ENCODE results near the gene GAPDH. TPM values are rescaled to one million over a fixed set of nuclear protein-coding genes. Genes with fewer than 3 reads are reported as not detected.

GAPDH gene
- total and polyA plus RNA-seq, 2 donors (not counting 1 experiment from before 2014, with no cell fraction given), result 499 to 951 TPM

DNA sequence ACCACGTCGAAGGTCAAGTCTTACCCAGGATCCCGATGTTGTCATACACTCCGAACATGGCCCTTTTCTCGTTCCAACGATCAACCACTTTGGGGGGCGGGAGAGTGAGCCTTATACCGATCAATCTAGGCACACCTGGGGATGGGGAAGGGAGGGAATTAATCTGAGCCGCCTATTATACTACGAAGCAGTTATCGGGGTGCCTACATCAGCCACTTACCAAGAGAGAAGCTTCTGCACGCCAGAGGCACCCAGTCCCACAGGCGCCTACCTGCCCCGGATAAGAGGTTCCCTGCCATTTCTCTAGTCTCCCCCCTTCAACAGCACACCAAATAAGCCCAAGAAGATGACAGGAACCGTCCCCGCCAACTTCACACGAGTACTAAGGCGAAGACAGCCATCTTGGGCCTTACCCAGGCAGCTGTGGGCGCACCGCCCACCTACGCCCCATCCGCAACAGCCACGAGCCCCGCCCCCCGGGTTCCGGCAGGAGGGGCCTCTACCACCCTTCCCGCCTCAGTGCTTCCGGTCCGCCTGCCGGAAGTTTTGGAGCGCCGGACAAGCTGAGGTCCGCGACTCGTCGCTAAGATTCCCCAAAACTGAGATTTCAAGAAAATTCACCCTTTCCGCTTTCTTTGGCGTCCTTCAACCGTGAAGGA lies 41.4 kb upstream of the GAPDH start, which contains the start of gene MRPL51:
Gene MRPL51 (minus strand): TSS at position 425 of the 659 bp plus-strand sequence. CDS start 126 bp downstream, at position 299.
- Histone ChIP-seq H3K27me3 (replicated peaks in 1 of 4; ENCODE audit: control extremely low read depth in 1 of 4, control insufficient read depth in 3 of 4, insufficient read depth in 4 of 4, low read length in 3 of 4) (no peaks in the 10 kb centered on the region), H2AFZ (ENCODE audit: insufficient read depth, low read depth, low read length, poor library complexity, severe bottlenecking) (peak within 1 kb of the TSS; percentile 96), H3K27ac (ENCODE audit: low read length in 2 of 2) (peak within 1 kb of the TSS; percentile 92 to 95), H3K4me2 (replicated peaks; ENCODE audit: low read depth, low read length, poor library complexity, severe bottlenecking) (peak within 1 kb of the TSS; percentile 89), H3K4me3 (ENCODE audit: control extremely low read depth in 1 of 5, extremely low read depth in 1 of 5, insufficient read depth in 1 of 5, low read depth in 2 of 5, low read length in 4 of 5) (peak within 1 kb of the TSS; percentile 68 to 100 (median 95)), H3K36me3 (replicated peaks in 1 of 2; ENCODE audit: control extremely low read depth in 1 of 2, control insufficient read depth in 1 of 2, extremely low read depth in 1 of 2, insufficient read depth in 2 of 2, low read length in 1 of 2) (peaks cover 2 to 25% of the 10 kb centered on the region in 2 experiments), H3K4me1 (ENCODE audit: control insufficient read depth in 2 of 2, insufficient read depth in 2 of 2, low read length in 2 of 2) (peaks cover 22 to 27% of the 10 kb centered on the region in 2 donors), H3K79me2 (ENCODE audit: control insufficient read depth, insufficient read depth, low read length) (peaks cover 12% of the 10 kb centered on the region), H3K9me3 (ENCODE audit: control extremely low read depth in 1 of 3, control insufficient read depth in 2 of 3, insufficient read depth in 1 of 3, low read length in 2 of 3) (no peaks in the 10 kb centered on the region), H4K20me1 (ENCODE audit: control insufficient read depth, insufficient read depth, low read length, poor library complexity, severe bottlenecking) (no peaks in the 10 kb centered on the region), H3K9ac (ENCODE audit: low read length) (peak within 1 kb of the TSS; percentile 94)
- CTCF ChIA-PET, result interaction anchor here (0.8 to 1.7 kb wide), 13 partner anchors 23 to 69 kb away, joined by 3 to 11 read pairs (median 4); partner anchors contain the start of gene VAMP1
- intact Hi-C loops (cut with micrococcal nuclease), result loop anchor here (1.0 kb wide), 4 partner anchors 23 to 67 kb away; partner anchors contain the start of genes GAPDH, IFFO1 and VAMP1
- DNase-seq, result peak; percentile 96
- under 1% methylated on average over 32 of the region's 39 CpGs for WGBS (ENCODE audit: insufficient coverage)
- POLR2A ChIA-PET, result interaction anchor here (0.6 to 4.8 kb wide), 14 partner anchors 10 to 453 kb away, joined by 3 to 46 read pairs (median 4); partner anchors contain the start of genes C12orf57, CD27, CDCA3 and GAPDH
- Mint-ChIP-seq H3K4me1 (peaks cover 31% of the 10 kb centered on the region), H3K27ac (peak within 1 kb of the TSS; percentile 95), H3K4me3 (peak within 1 kb of the TSS; percentile 98), H3K27me3 (no peaks in the 10 kb centered on the region), H3K9me3 (ENCODE audit: insufficient read depth) (no peaks in the 10 kb centered on the region)
- peak; percentile 74 for ATAC-seq (ENCODE audit: low read depth)
- no peak for TF ChIP-seq EZH2 (IDR thresholded peaks at IDR 0.05; ENCODE audit: borderline replicate concordance, insufficient read depth, low read depth, low read length, poor library complexity, severe bottlenecking)
- TF ChIP-seq, protein P1, sequence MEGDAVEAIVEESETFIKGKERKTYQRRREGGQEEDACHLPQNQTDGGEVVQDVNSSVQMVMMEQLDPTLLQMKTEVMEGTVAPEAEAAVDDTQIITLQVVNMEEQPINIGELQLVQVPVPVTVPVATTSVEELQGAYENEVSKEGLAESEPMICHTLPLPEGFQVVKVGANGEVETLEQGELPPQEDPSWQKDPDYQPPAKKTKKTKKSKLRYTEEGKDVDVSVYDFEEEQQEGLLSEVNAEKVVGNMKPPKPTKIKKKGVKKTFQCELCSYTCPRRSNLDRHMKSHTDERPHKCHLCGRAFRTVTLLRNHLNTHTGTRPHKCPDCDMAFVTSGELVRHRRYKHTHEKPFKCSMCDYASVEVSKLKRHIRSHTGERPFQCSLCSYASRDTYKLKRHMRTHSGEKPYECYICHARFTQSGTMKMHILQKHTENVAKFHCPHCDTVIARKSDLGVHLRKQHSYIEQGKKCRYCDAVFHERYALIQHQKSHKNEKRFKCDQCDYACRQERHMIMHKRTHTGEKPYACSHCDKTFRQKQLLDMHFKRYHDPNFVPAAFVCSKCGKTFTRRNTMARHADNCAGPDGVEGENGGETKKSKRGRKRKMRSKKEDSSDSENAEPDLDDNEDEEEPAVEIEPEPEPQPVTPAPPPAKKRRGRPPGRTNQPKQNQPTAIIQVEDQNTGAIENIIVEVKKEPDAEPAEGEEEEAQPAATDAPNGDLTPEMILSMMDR (IDR thresholded peaks at IDR 0.05), result no peak

All from B cell (primary cell).